GM12865 (cell line): ENCODE results near the gene CACNB2.
"Not testable (repeated sequence)": the region's sequence is repeated elsewhere in the genome, so short reads cannot be mapped to it uniquely, and the experiment has no call there.

ENCODE experiments used
- DNase-seq: peaks from one replicate; pipeline ENCODE4 v3.0.0; 2010; ENCODE audit warnings: low read depth
- H3K4me3 ChIP-seq: 2 replicates; pipeline ENCODE4 v1.5.1; 2011; ENCODE audit warnings: mild to moderate bottlenecking, low read depth, low read length, control low read depth
- TF ChIP-seq, protein P1 (sequence below): IDR thresholded peaks from 2 replicates; pipeline ENCODE4 v1.5.1; 2011; ENCODE audit warnings: low read length, control low read depth, low read depth, inconsistent platforms; ENCODE audit not compliant: insufficient read depth; ENCODE audit errors: missing control alignments

CACNB2 gene

DNA sequence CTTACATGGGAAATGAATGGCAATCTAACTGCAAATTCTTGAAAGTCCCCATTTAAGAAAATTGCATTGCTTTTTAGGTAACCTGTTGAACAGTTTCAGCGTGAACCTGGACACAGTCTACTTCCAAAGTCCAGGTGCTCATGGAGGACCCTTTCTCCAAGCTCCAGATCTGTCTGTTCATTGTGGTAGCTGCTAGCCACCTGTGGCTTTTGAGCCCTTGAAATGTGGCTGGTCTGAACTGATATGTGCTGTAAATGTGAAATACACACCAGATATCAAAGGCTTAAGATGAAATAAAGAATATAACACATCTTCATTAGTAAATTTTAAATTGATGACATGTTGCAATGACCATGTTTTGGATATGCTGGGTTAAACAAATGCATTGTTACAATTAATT is 4.2 kb downstream of the CACNB2 start:
- no peak for DNase-seq
- TF ChIP-seq, protein P1, sequence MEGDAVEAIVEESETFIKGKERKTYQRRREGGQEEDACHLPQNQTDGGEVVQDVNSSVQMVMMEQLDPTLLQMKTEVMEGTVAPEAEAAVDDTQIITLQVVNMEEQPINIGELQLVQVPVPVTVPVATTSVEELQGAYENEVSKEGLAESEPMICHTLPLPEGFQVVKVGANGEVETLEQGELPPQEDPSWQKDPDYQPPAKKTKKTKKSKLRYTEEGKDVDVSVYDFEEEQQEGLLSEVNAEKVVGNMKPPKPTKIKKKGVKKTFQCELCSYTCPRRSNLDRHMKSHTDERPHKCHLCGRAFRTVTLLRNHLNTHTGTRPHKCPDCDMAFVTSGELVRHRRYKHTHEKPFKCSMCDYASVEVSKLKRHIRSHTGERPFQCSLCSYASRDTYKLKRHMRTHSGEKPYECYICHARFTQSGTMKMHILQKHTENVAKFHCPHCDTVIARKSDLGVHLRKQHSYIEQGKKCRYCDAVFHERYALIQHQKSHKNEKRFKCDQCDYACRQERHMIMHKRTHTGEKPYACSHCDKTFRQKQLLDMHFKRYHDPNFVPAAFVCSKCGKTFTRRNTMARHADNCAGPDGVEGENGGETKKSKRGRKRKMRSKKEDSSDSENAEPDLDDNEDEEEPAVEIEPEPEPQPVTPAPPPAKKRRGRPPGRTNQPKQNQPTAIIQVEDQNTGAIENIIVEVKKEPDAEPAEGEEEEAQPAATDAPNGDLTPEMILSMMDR = no peak

DNA sequence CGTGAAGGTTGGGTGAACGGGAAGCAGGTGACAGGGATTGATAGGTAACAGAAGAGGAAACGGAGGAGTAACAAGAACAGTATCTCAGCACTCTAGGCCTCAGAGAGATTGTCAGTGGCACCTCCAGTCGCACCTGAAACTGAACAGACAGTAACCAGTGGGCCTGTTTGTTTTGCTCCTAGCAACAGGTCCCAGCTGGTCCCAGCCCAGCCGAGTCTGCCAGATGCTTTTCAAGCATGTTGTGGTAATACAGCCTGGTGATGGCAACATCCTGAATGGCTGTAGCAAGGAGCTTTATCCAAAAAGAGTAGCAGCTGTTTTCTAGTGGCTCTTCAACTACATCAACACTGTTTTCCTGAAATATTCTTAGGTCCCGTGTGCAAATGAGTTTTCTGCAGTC is 4.7 kb downstream of the CACNB2 start:
- peak; percentile 1 for DNase-seq
- H3K4me3 ChIP-seq = no peak overlapping the region
- TF ChIP-seq, protein P1 = no peak

More for the DNA sequence above, 4.2 kb downstream of the CACNB2 start:
- no peak overlapping the region for H3K4me3 ChIP-seq

DNA sequence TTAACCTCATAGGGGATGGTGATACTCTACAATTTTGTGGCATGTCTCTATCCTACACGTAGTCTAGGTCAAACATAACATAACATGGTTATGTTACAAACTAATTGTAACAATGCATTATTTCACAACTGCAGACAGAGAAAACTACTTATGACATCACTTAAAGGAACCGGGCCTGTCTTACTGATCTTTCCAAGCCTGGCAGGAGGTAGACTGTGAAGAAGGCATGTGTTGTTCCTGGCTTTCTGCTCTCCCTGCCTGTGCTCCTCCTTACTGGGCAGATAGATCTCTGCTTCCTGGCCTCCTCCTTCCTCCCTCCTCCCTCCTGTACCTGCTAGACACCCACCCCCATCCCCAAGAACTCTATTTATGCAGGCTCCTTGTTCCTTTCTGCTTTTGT is 5.4 kb downstream of the CACNB2 start:
- TF ChIP-seq, protein P1 = no peak
- H3K4me3 ChIP-seq = no peak overlapping the region
- no peak for DNase-seq

DNA sequence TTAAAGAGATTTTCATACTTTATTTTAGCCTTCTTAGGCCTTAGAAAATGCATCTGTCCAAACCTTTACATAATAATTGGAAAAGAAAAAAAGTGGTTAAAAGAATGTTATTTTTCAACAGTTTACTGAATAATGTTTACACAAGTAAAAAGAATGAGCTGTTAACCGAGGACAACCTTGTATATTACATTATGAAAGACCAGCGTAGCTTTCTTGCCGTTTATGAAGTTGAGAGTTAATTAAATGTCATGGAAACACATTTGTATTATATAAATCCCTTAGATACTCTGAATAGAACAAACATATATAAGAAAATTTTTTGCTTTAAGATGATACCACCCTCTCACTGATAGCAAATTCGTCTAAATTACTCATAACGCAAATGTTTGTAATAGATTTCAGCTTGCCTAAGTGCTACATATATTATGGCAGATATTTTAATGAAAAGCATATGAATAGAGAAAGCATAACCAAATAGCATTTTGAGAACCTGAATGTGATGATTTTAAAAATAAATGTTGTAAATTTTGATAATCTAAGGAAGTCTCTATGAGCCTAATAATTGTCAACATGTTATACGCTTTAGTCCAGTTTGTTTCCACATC is 9.1 kb downstream of the CACNB2 start:
- no peak for DNase-seq
- TF ChIP-seq, protein P1 = no peak
- H3K4me3 ChIP-seq = no peak overlapping the region

GRCh38 chr10:18151356-18151890 is 11.2 kb downstream of the CACNB2 start:
- H3K4me3 ChIP-seq = no peak overlapping the region
- TF ChIP-seq, protein P1 = no peak
- no peak for DNase-seq

DNA sequence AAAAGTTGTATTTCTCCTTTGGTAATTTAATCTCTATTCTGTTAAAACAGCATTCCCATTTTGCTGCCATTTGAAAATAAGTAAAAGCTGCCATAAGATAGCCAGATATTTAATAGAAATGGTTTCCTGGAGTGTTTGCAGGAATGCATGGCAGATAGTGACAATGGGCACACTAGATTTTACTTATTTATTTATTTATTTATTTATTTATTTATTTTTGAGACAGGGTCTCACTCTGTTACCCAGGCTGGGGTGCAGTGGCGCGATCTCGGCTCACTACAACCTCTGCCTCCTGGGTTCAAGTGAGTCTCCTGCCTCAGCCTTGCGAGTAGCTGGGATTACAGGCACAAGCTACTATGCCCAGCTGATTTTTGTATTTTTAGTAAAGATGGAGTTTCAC is 13.2 kb downstream of the CACNB2 start:
- DNase-seq, H3K4me3 ChIP-seq: not testable (repeated sequence)

DNA sequence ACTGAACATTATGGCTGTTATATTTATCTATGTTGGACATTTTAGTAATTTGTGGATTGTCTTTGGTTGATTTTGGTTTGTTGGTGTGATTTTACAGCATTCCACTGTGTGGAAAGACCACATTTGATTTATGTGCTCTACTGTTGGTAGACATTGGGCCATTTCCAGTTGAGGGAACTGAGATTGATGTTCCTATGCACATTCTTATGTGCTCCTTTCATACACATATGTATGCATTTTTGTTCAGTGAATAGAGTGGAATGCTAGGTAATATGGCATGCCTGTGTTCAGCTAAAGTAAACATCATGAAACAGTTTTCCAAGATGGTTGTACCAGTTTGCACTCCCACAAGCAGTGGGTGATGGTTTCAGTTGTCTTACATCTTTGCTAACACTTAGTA is 15.1 kb downstream of the CACNB2 start:
- TF ChIP-seq, protein P1 = no peak
- no peak overlapping the region for H3K4me3 ChIP-seq
- DNase-seq = no peak

DNA sequence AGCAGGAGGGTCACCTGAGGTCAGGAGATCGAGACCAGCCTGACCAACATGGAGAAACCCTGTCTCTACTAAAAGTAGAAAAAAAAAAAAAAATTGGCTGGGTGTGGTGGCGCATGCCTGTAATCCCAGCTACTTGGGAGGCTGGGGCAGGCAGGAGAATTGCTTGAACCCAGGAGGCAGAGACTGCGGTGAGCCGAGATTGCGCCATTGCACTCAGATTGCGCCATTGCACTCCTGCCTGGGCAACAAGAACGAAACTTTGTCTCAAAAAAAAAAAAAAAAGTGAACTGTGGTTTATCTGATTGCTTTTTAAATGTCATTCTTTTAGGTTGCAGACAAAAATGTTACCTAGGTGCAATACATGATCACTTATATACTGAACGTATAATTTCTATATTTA is 16.6 kb downstream of the CACNB2 start:
- not testable (repeated sequence) for DNase-seq, H3K4me3 ChIP-seq
